Measurements from ENCODE around the gene RAB43. TPM values are rescaled to one million over a fixed set of nuclear protein-coding genes. Genes with fewer than 3 reads are reported as not detected.
A peak's percentile ranks its signal among the peaks of the same experiment; 100 is the strongest.

RAB43 gene
- total RNA-seq, 2 experiments from 2014 or later, result 47.5 to 48.1 TPM

- Histone ChIP-seq H3K4me3 (ENCODE audit: low read length) (peak overlapping the region; percentile 93), H3K36me3 (ENCODE audit: insufficient read depth, low read length) (peaks cover 22% of the 10 kb centered on the region), H3K27me3 (ENCODE audit: control insufficient read depth in 1 of 2, insufficient read depth in 2 of 2, low read length in 2 of 2) (no peaks in the 10 kb centered on the region), H3K9me3 (ENCODE audit: control insufficient read depth in 1 of 2, insufficient read depth in 1 of 2, low read length in 2 of 2) (no peaks in the 10 kb centered on the region), H3K4me1 (ENCODE audit: insufficient read depth, low read length) (peaks cover 77% of the 10 kb centered on the region), H3K27ac (ENCODE audit: low read depth in 1 of 2, low read length in 2 of 2) (peak overlapping the region; percentile 82 to 90)
- Mint-ChIP-seq H3K27ac (peak overlapping the region; percentile 89), H3K4me3 (peak overlapping the region; percentile 95), H3K36me3 (ENCODE audit: low read depth) (peaks cover 56% of the 10 kb centered on the region), H3K27me3 (no peaks in the 10 kb centered on the region), H3K9me3 (no peaks in the 10 kb centered on the region), H3K4me1 (ENCODE audit: low read depth) (peaks cover 56% of the 10 kb centered on the region)
- CTCF ChIA-PET, result interaction anchor here (0.5 to 4.9 kb wide), 11 partner anchors 13 to 439 kb away, joined by 3 to 33 read pairs (median 3); no protein-coding TSS in a partner anchor
- intact Hi-C loops (cut with DNase I, micrococcal nuclease), result loop anchor here (1.0 to 5.0 kb wide), 7 partner anchors 9 to 128 kb away; partner anchors contain the start of genes CNBP (in 1 of the 2), COPG1 (in 1 of the 2) and ISY1 (in 1 of the 2)
- POLR2A ChIA-PET, result interaction anchor here (0.7 to 10.6 kb wide), 27 partner anchors 7 to 330 kb away, joined by 3 to 120 read pairs (median 8); partner anchors contain the start of genes ACAD9, CNBP, COPG1 and HMCES
- ATAC-seq (ENCODE audit: poor library complexity) (no peak), DNase-seq (peak in 8 of 14 experiments; percentile 8 to 42 (median 22))
- TF ChIP-seq CTCF (IDR thresholded peaks at IDR 0.05), result no peak
These were observed 2.1 kb downstream of the RAB43 start for GRCh38 chr3:129119365-129120100.

- peaks cover 64% of the 10 kb centered on the region for H3K36me3 Mint-ChIP-seq (ENCODE audit: low read depth)
- peak overlapping the region; percentile 93 for H3K4me3 ChIP-seq (ENCODE audit: low read length)
- no peaks in the 10 kb centered on the region for H3K27me3 Mint-ChIP-seq
- TF ChIP-seq CTCF (IDR thresholded peaks at IDR 0.05), result no peak
- intact Hi-C loops (cut with DNase I, micrococcal nuclease), result loop anchor here in 1 of 2 experiments (1.0 to 5.0 kb wide), 3 partner anchors 36 to 64 kb away; partner anchors contain the start of genes CNBP and ISY1
- H3K27ac ChIP-seq (ENCODE audit: low read depth in 1 of 2, low read length in 2 of 2), result peak overlapping the region; percentile 82 to 90
- no peaks in the 10 kb centered on the region for H3K9me3 Mint-ChIP-seq
- ChIA-PET CTCF (interaction anchor here (0.7 to 4.9 kb wide), 8 partner anchors 10 to 148 kb away, joined by 3 to 33 read pairs (median 5); no protein-coding TSS in a partner anchor), POLR2A (interaction anchor here (0.8 to 10.6 kb wide), 24 partner anchors 8 to 321 kb away, joined by 3 to 120 read pairs (median 8); partner anchors contain the start of genes ACAD9, CNBP, COPG1 and HMCES)
- H3K4me1 ChIP-seq (ENCODE audit: insufficient read depth, low read length), result peaks cover 85% of the 10 kb centered on the region
- H3K4me3 Mint-ChIP-seq, result peak overlapping the region; percentile 95
- peak overlapping the region; percentile 89 for H3K27ac Mint-ChIP-seq
- peaks cover 29% of the 10 kb centered on the region for H3K36me3 ChIP-seq (ENCODE audit: insufficient read depth, low read length)
- ATAC-seq (ENCODE audit: poor library complexity) (peak; percentile 48), DNase-seq (peak in 10 of 14 experiments; percentile 22 to 91 (median 54))
- no peaks in the 10 kb centered on the region for H3K27me3 ChIP-seq (ENCODE audit: control insufficient read depth in 1 of 2, insufficient read depth in 2 of 2, low read length in 2 of 2)
- H3K4me1 Mint-ChIP-seq (ENCODE audit: low read depth), result peaks cover 64% of the 10 kb centered on the region
- no peaks in the 10 kb centered on the region for H3K9me3 ChIP-seq (ENCODE audit: control insufficient read depth in 1 of 2, insufficient read depth in 1 of 2, low read length in 2 of 2)
These were observed 2.9 kb downstream of the RAB43 start for GRCh38 chr3:129118745-129119144.

GRCh38 chr3:129117134-129117533 lies 4.5 kb downstream of the RAB43 start:
- TF ChIP-seq CTCF (IDR thresholded peaks at IDR 0.05), result no peak
- H3K27me3 ChIP-seq (ENCODE audit: control insufficient read depth in 1 of 2, insufficient read depth in 2 of 2, low read length in 2 of 2), result no peaks in the 10 kb centered on the region
- POLR2A ChIA-PET, result interaction anchor here (0.9 to 10.6 kb wide), 8 partner anchors 11 to 101 kb away, joined by 3 to 74 read pairs (median 6); partner anchors contain the start of gene CNBP
- H3K9me3 Mint-ChIP-seq, result no peaks in the 10 kb centered on the region
- peaks cover 69% of the 10 kb centered on the region for H3K4me1 Mint-ChIP-seq (ENCODE audit: low read depth)
- peak overlapping the region; percentile 76 to 90 for H3K27ac ChIP-seq (ENCODE audit: low read depth in 1 of 2, low read length in 2 of 2)
- peaks cover 83% of the 10 kb centered on the region for H3K4me1 ChIP-seq (ENCODE audit: insufficient read depth, low read length)
- intact Hi-C loops (cut with DNase I, micrococcal nuclease), result loop anchor here in 1 of 2 experiments (5.0 kb wide), 1 partner anchor 35 kb away; no protein-coding TSS in a partner anchor
- H3K27me3 Mint-ChIP-seq, result no peaks in the 10 kb centered on the region
- CTCF ChIA-PET, result interaction anchor here (1.4 kb wide), 1 partner anchor 45 kb away, joined by 4 read pairs; no protein-coding TSS in a partner anchor
- no peaks in the 10 kb centered on the region for H3K9me3 ChIP-seq (ENCODE audit: control insufficient read depth in 1 of 2, insufficient read depth in 1 of 2, low read length in 2 of 2)
- H3K36me3 ChIP-seq (ENCODE audit: insufficient read depth, low read length), result peaks cover 36% of the 10 kb centered on the region
- ATAC-seq (ENCODE audit: poor library complexity) (no peak), DNase-seq (no peak)
- H3K36me3 Mint-ChIP-seq (ENCODE audit: low read depth), result peaks cover 75% of the 10 kb centered on the region
- peak overlapping the region; percentile 95 for H3K4me3 Mint-ChIP-seq
- peak overlapping the region; percentile 89 for H3K27ac Mint-ChIP-seq
- no peak overlapping the region for H3K4me3 ChIP-seq (ENCODE audit: low read length)

Data from CD4-positive, alpha-beta T cell (primary cell).